ENCODE results near the gene OBI1. TPM values are rescaled to one million over a fixed set of nuclear protein-coding genes. Genes with fewer than 3 reads are reported as not detected.

OBI1 gene
- total RNA-seq, 1 experiment from 2014 or later, result 14.0 TPM

GRCh38 chr13:78572459-78572858 lies 86.5 kb downstream of the OBI1 start (continued):
- TF ChIP-seq CEBPB (IDR thresholded peaks at IDR 0.05; ENCODE audit: low read depth), result no peak
- TF ChIP-seq RAD21 (IDR thresholded peaks at IDR 0.05; ENCODE audit: low read depth), result no peak
- TF ChIP-seq, protein P1, sequence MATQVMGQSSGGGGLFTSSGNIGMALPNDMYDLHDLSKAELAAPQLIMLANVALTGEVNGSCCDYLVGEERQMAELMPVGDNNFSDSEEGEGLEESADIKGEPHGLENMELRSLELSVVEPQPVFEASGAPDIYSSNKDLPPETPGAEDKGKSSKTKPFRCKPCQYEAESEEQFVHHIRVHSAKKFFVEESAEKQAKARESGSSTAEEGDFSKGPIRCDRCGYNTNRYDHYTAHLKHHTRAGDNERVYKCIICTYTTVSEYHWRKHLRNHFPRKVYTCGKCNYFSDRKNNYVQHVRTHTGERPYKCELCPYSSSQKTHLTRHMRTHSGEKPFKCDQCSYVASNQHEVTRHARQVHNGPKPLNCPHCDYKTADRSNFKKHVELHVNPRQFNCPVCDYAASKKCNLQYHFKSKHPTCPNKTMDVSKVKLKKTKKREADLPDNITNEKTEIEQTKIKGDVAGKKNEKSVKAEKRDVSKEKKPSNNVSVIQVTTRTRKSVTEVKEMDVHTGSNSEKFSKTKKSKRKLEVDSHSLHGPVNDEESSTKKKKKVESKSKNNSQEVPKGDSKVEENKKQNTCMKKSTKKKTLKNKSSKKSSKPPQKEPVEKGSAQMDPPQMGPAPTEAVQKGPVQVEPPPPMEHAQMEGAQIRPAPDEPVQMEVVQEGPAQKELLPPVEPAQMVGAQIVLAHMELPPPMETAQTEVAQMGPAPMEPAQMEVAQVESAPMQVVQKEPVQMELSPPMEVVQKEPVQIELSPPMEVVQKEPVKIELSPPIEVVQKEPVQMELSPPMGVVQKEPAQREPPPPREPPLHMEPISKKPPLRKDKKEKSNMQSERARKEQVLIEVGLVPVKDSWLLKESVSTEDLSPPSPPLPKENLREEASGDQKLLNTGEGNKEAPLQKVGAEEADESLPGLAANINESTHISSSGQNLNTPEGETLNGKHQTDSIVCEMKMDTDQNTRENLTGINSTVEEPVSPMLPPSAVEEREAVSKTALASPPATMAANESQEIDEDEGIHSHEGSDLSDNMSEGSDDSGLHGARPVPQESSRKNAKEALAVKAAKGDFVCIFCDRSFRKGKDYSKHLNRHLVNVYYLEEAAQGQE (IDR thresholded peaks at IDR 0.05; ENCODE audit: low read depth), result no peak
- TF ChIP-seq JUND (IDR thresholded peaks at IDR 0.05), result no peak
- TF ChIP-seq POLR2AphosphoS5 (IDR thresholded peaks at IDR 0.05; ENCODE audit: low read depth, low read length), result no peak
- no peak for TF ChIP-seq ZFX (IDR thresholded peaks at IDR 0.05)
- TF ChIP-seq SIN3A (IDR thresholded peaks at IDR 0.05; ENCODE audit: low read depth), result no peak

DNA sequence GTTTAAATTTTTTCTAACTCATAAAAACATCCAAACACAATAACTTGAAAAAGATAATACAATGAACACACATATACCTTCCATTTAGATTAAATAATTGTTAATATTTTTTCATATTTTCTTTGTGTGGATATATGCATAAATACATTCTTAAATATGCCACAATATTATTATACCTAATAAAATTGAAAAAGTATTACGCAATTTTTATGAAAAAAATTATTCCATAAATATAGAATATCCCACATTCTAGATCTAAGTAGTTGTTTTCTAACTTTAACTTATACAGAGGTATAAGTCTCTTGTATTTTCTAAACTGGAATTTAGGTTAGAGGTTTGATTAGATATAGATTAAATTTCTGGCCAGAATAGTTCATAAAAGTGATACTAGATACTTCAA lies 89.9 kb downstream of the OBI1 start:
- no peaks in the 10 kb centered on the region for H3K9me3 ChIP-seq (ENCODE audit: control insufficient read depth in 1 of 2, insufficient read depth in 1 of 2, low read depth in 1 of 2, low read length in 2 of 2)
- no TSS peak for BruUV-seq (replicated peaks)
- CTCF ChIA-PET, result no interaction called here
- ATAC-seq (no peak), DNase-seq (ENCODE audit: low read depth, low spot score) (no peak)
- RAD21 ChIA-PET (ENCODE audit: low non-redundant PET in 1 of 2, low total read pairs in 2 of 2, uncharacterized antibody in 2 of 2, unreplicated experiment in 2 of 2), result no interaction called here
- H2AFZ ChIP-seq (ENCODE audit: low read depth, low read length, poor library complexity, severe bottlenecking), result no peak overlapping the region
- no peaks in the 10 kb centered on the region; the same call in 1 of the 2 replicates for H4K20me1 ChIP-seq (ENCODE audit: insufficient read depth)
- no peaks in the 10 kb centered on the region for H3K79me2 ChIP-seq (ENCODE audit: insufficient read depth, low read length)
- no peaks in the 10 kb centered on the region for H3K4me1 ChIP-seq (ENCODE audit: control insufficient read depth in 1 of 2, insufficient read depth in 2 of 2, low read length in 2 of 2)
- intact Hi-C loops (cut with micrococcal nuclease), result no loop called here
- H3K4me3 ChIP-seq (replicated peaks in 1 of 2; ENCODE audit: low read depth in 1 of 2, low read length in 2 of 2), result no peak overlapping the region
- H3K27me3 ChIP-seq (ENCODE audit: insufficient read depth, low read length), result peaks cover 3% of the 10 kb centered on the region; the same call in 1 of the 2 replicates
- H3K36me3 ChIP-seq (ENCODE audit: control insufficient read depth in 1 of 2, insufficient read depth in 2 of 2, low read length in 2 of 2), result no peaks in the 10 kb centered on the region
- H3K9me2 ChIP-seq (ENCODE audit: insufficient read depth), result no peaks in the 10 kb centered on the region
- H3K9ac ChIP-seq (ENCODE audit: low read length), result no peak overlapping the region
- H3K27ac ChIP-seq (ENCODE audit: low read depth, low read length), result no peak overlapping the region
- H3K4me2 ChIP-seq (ENCODE audit: low read length), result no peak overlapping the region
- POLR2A ChIA-PET, result no interaction called here
- no peak for TF ChIP-seq JUND (IDR thresholded peaks at IDR 0.05)
- no peak for TF ChIP-seq MAX (IDR thresholded peaks at IDR 0.05)
- TF ChIP-seq, protein P2, sequence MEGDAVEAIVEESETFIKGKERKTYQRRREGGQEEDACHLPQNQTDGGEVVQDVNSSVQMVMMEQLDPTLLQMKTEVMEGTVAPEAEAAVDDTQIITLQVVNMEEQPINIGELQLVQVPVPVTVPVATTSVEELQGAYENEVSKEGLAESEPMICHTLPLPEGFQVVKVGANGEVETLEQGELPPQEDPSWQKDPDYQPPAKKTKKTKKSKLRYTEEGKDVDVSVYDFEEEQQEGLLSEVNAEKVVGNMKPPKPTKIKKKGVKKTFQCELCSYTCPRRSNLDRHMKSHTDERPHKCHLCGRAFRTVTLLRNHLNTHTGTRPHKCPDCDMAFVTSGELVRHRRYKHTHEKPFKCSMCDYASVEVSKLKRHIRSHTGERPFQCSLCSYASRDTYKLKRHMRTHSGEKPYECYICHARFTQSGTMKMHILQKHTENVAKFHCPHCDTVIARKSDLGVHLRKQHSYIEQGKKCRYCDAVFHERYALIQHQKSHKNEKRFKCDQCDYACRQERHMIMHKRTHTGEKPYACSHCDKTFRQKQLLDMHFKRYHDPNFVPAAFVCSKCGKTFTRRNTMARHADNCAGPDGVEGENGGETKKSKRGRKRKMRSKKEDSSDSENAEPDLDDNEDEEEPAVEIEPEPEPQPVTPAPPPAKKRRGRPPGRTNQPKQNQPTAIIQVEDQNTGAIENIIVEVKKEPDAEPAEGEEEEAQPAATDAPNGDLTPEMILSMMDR (IDR thresholded peaks at IDR 0.05 in 2 of 3, conservative IDR thresholded peaks at IDR 0.05 in 1 of 3; ENCODE audit: borderline replicate concordance in 1 of 3, insufficient read depth in 1 of 3, low read depth in 2 of 3, low read length in 2 of 3), result no peak
- TF ChIP-seq, protein P1 (IDR thresholded peaks at IDR 0.05; ENCODE audit: low read depth), result no peak
- TF ChIP-seq ELF1 (IDR thresholded peaks at IDR 0.05; ENCODE audit: borderline replicate concordance, low read depth), result no peak
- no peak for TF ChIP-seq ZBTB33 (IDR thresholded peaks at IDR 0.05; ENCODE audit: extremely low read depth, insufficient replicate concordance, low read length)
- TF ChIP-seq TCF7L2 (IDR thresholded peaks at IDR 0.05; ENCODE audit: borderline replicate concordance, extremely low read depth, insufficient read depth, insufficient read length), result no peak
- no peak for TF ChIP-seq SIN3A (IDR thresholded peaks at IDR 0.05; ENCODE audit: low read depth)
- TF ChIP-seq EZH2phosphoT487 (IDR thresholded peaks at IDR 0.05; ENCODE audit: borderline replicate concordance), result no peak
- TF ChIP-seq RAD21 (IDR thresholded peaks at IDR 0.05; ENCODE audit: low read depth), result no peak
